Cardiac muscle cell (in vitro differentiated cells and primary cell): Measurements from ENCODE around the gene EFNA3. TPM values are rescaled to one million over a fixed set of nuclear protein-coding genes. Genes with fewer than 3 reads are reported as not detected.

Source experiments
- DNase-seq, 2 donors: peaks; one replicate each; pipeline versions ENCODE4 v3.0.0 to v3.0.0-alpha.2; 2010 to 2017; ENCODE audit warnings: low read depth in 1 of 2, low spot score in 1 of 2
- H3K27ac ChIP-seq: fragments of 200-600 bp; sonication (generic); 2 replicates; pipeline ENCODE4 v1.5.1; 2016
- H3K27me3 ChIP-seq: fragments of 200-600 bp; sonication (generic); 2 replicates; pipeline ENCODE4 v1.6.0; 2016; ENCODE audit warnings: control low read depth
- H3K36me3 ChIP-seq: fragments of 200-600 bp; sonication (generic); 2 replicates; pipeline ENCODE4 v1.5.1; 2016; ENCODE audit warnings: control low read depth
- H3K4me1 ChIP-seq: fragments of 200-600 bp; sonication (generic); 2 replicates; pipeline ENCODE4 v1.8.1; 2017; ENCODE audit warnings: low read depth, mild to moderate bottlenecking, mixed run types
- H3K4me3 ChIP-seq: fragments of 200-600 bp; sonication (generic); 2 replicates; pipeline ENCODE4 v1.5.1; 2016; ENCODE audit warnings: mild to moderate bottlenecking
- H3K9me3 ChIP-seq: fragments of 200-600 bp; sonication (generic); 2 replicates; pipeline ENCODE4 v1.5.1; 2017; ENCODE audit warnings: low read depth, mild to moderate bottlenecking, control low read depth
- polyA plus RNA-seq: library from polyadenylated mRNA; unstranded; fragments of >200 nt; fragmentation: Nextera tagmentation; extraction: Ambion mirVana; gene quantifications from 2 replicates; pipeline ENCODE4 v1.2.1, GENCODE V29; 2016
- total RNA-seq: library from RNA; depleted of rRNA; stranded (reverse); fragments of >200 nt; gene quantifications from 2 replicates; pipeline ENCODE4 v1.2.3, GENCODE V29; 2016
- TF ChIP-seq, protein P1 (sequence below): IDR thresholded peaks from 2 replicates; pipeline ENCODE4 v1.5.1; 2012; ENCODE audit warnings: low read depth, mild to moderate bottlenecking, low read length

Gene EFNA3
- total and polyA plus RNA-seq, 2 experiments from 2014 or later: 26.3 to 43.0 TPM

DNA sequence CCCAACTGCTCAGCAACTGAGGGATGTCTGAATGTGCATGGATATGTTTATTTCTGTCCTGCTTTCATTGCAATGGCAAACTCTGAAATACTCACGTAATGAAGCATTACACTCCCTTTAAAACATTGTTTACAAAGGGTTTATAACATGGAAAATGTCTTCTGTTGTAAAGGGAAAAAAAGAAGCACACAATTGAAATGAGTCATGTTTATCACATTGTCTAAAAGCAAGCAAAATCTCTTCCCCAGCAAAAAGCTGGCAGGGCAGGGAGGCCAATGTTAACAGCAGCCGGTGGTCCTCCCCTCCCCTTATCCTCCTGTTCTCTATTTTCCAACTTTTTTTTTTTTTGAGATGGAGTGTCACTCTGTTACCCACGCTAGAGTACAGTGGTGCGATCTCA, 45.2 kb downstream of the EFNA3 start:
- Histone ChIP-seq H3K9me3 (no peaks in the 10 kb centered on the region), H3K4me3 (no peak overlapping the region), H3K4me1 (peaks cover 9% of the 10 kb centered on the region), H3K27ac (no peak overlapping the region), H3K27me3 (peaks cover 12% of the 10 kb centered on the region), H3K36me3 (no peaks in the 10 kb centered on the region)
- no peak for DNase-seq
- TF ChIP-seq, protein P1, sequence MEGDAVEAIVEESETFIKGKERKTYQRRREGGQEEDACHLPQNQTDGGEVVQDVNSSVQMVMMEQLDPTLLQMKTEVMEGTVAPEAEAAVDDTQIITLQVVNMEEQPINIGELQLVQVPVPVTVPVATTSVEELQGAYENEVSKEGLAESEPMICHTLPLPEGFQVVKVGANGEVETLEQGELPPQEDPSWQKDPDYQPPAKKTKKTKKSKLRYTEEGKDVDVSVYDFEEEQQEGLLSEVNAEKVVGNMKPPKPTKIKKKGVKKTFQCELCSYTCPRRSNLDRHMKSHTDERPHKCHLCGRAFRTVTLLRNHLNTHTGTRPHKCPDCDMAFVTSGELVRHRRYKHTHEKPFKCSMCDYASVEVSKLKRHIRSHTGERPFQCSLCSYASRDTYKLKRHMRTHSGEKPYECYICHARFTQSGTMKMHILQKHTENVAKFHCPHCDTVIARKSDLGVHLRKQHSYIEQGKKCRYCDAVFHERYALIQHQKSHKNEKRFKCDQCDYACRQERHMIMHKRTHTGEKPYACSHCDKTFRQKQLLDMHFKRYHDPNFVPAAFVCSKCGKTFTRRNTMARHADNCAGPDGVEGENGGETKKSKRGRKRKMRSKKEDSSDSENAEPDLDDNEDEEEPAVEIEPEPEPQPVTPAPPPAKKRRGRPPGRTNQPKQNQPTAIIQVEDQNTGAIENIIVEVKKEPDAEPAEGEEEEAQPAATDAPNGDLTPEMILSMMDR: no peak

GRCh38 chr1:155124503-155125463, 46.1 kb downstream of the EFNA3 start:
- H3K36me3 ChIP-seq: no peaks in the 10 kb centered on the region
- peak in 1 of 2 donors; percentile 50 for DNase-seq
- no peak overlapping the region for H3K27ac ChIP-seq
- no peak overlapping the region for H3K4me3 ChIP-seq
- peaks cover 19% of the 10 kb centered on the region for H3K4me1 ChIP-seq
- no peaks in the 10 kb centered on the region for H3K9me3 ChIP-seq
- H3K27me3 ChIP-seq: peaks cover 12% of the 10 kb centered on the region
- TF ChIP-seq, protein P1: no peak

DNA sequence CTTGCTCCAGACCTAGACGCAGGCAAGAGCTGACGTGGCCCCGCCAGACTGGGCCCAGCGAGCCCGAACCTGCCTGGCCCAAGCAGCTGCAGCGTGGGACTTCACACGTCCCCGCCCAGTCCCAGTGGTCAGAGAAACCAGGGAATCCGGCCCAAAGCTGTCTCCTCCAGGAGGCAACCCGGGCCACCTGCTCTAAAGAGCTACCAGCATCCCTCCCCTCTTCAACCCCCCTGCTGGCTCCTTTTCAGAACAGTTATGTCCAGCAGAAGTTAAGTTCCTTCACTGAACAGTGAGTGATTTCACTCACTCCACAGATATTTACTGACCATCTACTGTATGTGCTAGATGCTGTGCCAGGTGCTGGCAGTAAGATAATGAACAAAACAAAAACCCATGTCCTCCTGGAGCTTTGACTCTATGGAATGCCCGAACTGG, 46.9 kb downstream of the EFNA3 start:
- no peak overlapping the region for H3K27ac ChIP-seq
- H3K4me1 ChIP-seq: peaks cover 21% of the 10 kb centered on the region
- no peaks in the 10 kb centered on the region for H3K36me3 ChIP-seq
- H3K9me3 ChIP-seq: no peaks in the 10 kb centered on the region
- no peak overlapping the region for H3K4me3 ChIP-seq
- peaks cover 12% of the 10 kb centered on the region for H3K27me3 ChIP-seq
- TF ChIP-seq, protein P1: no peak
- no peak for DNase-seq

- Histone ChIP-seq H3K9me3 (no peaks in the 10 kb centered on the region), H3K4me1 (peaks cover 24% of the 10 kb centered on the region), H3K36me3 (no peaks in the 10 kb centered on the region), H3K27me3 (peaks cover 12% of the 10 kb centered on the region), H3K27ac (no peak overlapping the region), H3K4me3 (peak overlapping the region; percentile 59)
- TF ChIP-seq, protein P1: no peak
- peak in 1 of 2 donors; percentile 76 for DNase-seq
Measured at GRCh38 chr1:155125946-155126555, 47.4 kb downstream of the EFNA3 start.

DNA sequence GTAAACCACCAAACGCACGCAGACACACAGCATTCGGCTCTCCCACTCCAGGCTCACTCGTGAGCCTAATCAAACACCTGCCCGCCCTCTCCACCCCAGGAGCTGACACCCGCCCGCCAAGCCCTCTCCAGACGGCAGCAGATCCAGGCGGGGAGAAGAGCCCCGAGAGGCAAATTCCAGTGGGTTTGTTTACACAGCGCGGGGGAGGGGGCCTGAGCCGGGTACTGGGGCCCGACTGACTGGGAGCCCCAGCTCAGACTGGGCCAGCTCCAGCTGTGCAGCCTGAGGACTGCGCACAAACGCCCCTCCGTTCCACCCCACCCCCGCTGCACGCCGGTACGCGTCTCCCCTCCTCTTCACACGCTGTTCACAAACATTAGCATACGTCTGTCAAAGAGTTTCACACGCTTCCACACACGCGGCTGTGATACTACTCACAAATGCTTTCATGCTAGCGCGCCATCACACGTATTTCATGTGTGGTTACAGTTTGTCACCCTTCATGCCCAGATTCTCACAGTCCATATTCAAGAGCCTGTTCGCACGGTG, 48.0 kb downstream of the EFNA3 start:
- peaks cover 24% of the 10 kb centered on the region for H3K4me1 ChIP-seq
- peak; percentile 35 to 54 for DNase-seq
- H3K9me3 ChIP-seq: no peaks in the 10 kb centered on the region
- peak overlapping the region; percentile 59 for H3K4me3 ChIP-seq
- TF ChIP-seq, protein P1: no peak
- H3K36me3 ChIP-seq: peaks cover 3% of the 10 kb centered on the region
- no peak overlapping the region for H3K27ac ChIP-seq
- peaks cover 12% of the 10 kb centered on the region for H3K27me3 ChIP-seq
